Measurements from ENCODE around the gene FCRL1. TPM values are rescaled to one million over a fixed set of nuclear protein-coding genes. Genes with fewer than 3 reads are reported as not detected.

FCRL1 gene
- total RNA-seq, 2 donors from 2014 or later: 1.0 to 22.4 TPM

GRCh38 chr1:157781048-157781447 is 38.9 kb downstream of the FCRL1 start:
- no peak for DNase-seq
- no peak for ATAC-seq
- Mint-ChIP-seq H3K27ac (no peak overlapping the region), H3K36me3 (ENCODE audit: low read depth) (no peaks in the 10 kb centered on the region), H3K4me3 (no peak overlapping the region), H3K4me1 (no peaks in the 10 kb centered on the region), H3K27me3 (peaks cover 11% of the 10 kb centered on the region)
- H3K9me3 ChIP-seq (ENCODE audit: control insufficient read depth, low read length, poor library complexity, severe bottlenecking): no peaks in the 10 kb centered on the region

- H3K27me3 Mint-ChIP-seq: peaks cover 7% of the 10 kb centered on the region
- no peaks in the 10 kb centered on the region for H3K9me3 ChIP-seq (ENCODE audit: control insufficient read depth, low read length, poor library complexity, severe bottlenecking)
- no peak within 1 kb of the TSS for H3K27ac Mint-ChIP-seq
- no peak within 1 kb of the TSS for H3K4me3 Mint-ChIP-seq
- ATAC-seq: no peak
- no peaks in the 10 kb centered on the region for H3K36me3 Mint-ChIP-seq (ENCODE audit: low read depth)
- no peaks in the 10 kb centered on the region for H3K4me1 Mint-ChIP-seq
- DNase-seq: no peak
Observed at GRCh38 chr1:157776971-157777391, 42.9 kb downstream of the FCRL1 start, which contains the start of gene FCRL2. Gene FCRL2 (minus strand): TSS chr1:157777132. CDS start chr1:157777073, 59 bp downstream.

DNA sequence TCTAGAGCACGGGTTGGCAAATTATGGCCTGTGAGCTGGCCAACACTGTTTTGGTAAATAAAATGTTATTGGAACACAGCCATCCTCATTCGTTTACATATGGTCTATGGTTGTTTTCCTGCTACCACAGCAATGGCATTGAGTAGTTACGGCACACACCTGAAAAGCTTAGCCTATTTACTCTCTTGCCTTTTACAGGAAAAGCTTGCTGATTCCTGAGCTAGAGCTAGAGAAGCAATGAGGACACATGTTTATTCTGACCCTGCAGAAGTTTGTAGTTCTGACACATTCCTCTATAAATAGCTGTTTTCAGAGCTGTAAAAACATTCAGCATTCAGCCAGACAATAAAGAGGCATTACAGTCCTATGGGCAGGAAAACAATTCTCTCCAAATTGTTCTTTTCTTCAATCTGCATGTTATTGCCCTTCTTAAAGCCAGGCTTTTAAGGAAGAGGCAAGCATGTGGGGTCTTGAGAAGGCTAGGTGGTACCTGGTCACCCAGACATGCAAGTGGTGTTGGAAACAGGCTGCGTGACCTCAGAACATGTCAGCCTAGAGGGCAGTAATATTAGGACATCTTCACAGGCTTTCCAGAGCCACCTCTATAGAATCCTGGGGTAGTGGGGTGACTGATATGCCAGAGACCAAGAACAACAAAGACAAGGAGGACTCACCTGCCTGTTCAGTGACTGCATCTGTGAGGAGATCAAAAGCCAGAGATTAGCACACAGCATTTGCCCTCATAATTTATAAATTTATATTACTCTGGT is 44.6 kb downstream of the FCRL1 start:
- Mint-ChIP-seq H3K36me3 (ENCODE audit: low read depth) (no peaks in the 10 kb centered on the region), H3K4me1 (no peaks in the 10 kb centered on the region), H3K27me3 (peaks cover 7% of the 10 kb centered on the region), H3K27ac (no peak overlapping the region), H3K4me3 (no peak overlapping the region)
- DNase-seq (no peak), ATAC-seq (no peak)
- H3K9me3 ChIP-seq (ENCODE audit: control insufficient read depth, low read length, poor library complexity, severe bottlenecking): no peaks in the 10 kb centered on the region

GRCh38 chr1:157774412-157774811 is 45.5 kb downstream of the FCRL1 start:
- H3K36me3 Mint-ChIP-seq (ENCODE audit: low read depth): no peaks in the 10 kb centered on the region
- H3K4me1 Mint-ChIP-seq: no peaks in the 10 kb centered on the region
- H3K4me3 Mint-ChIP-seq: no peak overlapping the region
- H3K27me3 Mint-ChIP-seq: peaks cover 11% of the 10 kb centered on the region
- no peaks in the 10 kb centered on the region for H3K9me3 ChIP-seq (ENCODE audit: control insufficient read depth, low read length, poor library complexity, severe bottlenecking)
- DNase-seq: no peak
- no peak for ATAC-seq
- H3K27ac Mint-ChIP-seq: no peak overlapping the region

DNA sequence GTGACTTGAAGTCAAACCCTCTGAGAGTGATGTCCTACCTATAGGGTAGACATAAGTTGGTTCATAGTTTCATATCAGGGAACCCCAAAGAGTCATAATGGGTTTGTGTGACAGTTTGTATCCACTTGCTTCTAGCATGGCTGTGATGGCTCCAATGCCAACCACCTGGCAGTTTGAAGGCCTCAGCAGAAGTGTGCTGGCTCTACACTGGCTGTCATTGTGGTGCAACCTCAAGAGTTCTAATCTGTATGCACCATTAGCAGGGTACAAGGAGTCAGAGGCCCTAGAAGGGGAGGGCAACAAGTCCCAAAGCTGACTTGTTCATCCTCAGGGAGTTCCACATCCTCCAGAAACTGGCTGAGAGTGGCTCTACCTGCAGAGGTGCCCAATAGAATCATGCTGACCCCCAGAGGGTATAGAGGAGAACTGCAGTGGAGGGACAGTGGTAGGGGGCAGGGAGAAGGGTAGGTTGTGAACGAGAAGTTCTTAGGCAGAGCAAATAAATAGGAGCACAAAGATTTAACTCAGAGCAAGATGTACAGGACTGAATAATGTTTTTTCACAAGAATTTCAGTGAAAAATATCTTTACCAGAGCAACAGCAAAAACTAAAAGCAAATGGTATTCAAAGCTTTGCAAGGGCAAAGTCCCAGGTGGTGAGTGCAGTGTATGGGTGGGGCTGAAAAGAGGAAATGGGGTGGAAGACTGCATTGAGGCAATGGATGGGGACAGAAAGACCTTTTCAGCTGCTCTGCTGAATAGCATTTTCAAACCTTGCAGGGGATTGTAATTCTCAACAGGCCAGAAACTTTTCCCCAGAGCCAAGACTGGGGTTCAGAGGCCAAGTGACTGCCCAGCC is 46.2 kb downstream of the FCRL1 start:
- Mint-ChIP-seq H3K4me3 (peak overlapping the region; percentile 43), H3K36me3 (ENCODE audit: low read depth) (no peaks in the 10 kb centered on the region), H3K27ac (no peak overlapping the region), H3K4me1 (no peaks in the 10 kb centered on the region), H3K27me3 (peaks cover 15% of the 10 kb centered on the region)
- DNase-seq (no peak), ATAC-seq (peak; percentile 64)
- no peaks in the 10 kb centered on the region for H3K9me3 ChIP-seq (ENCODE audit: control insufficient read depth, low read length, poor library complexity, severe bottlenecking)

GRCh38 chr1:157771661-157772425 is 48.1 kb downstream of the FCRL1 start:
- no peak overlapping the region for H3K27ac Mint-ChIP-seq
- ATAC-seq (no peak), DNase-seq (no peak)
- no peak overlapping the region for H3K4me3 Mint-ChIP-seq
- H3K4me1 Mint-ChIP-seq: no peaks in the 10 kb centered on the region
- peaks cover 24% of the 10 kb centered on the region for H3K27me3 Mint-ChIP-seq
- H3K9me3 ChIP-seq (ENCODE audit: control insufficient read depth, low read length, poor library complexity, severe bottlenecking): no peaks in the 10 kb centered on the region
- H3K36me3 Mint-ChIP-seq (ENCODE audit: low read depth): no peaks in the 10 kb centered on the region

- DNase-seq (no peak), ATAC-seq (no peak)
- no peaks in the 10 kb centered on the region for H3K4me1 Mint-ChIP-seq
- H3K4me3 Mint-ChIP-seq: no peak overlapping the region
- no peaks in the 10 kb centered on the region for H3K36me3 Mint-ChIP-seq (ENCODE audit: low read depth)
- peaks cover 24% of the 10 kb centered on the region for H3K27me3 Mint-ChIP-seq
- H3K27ac Mint-ChIP-seq: no peak overlapping the region
- H3K9me3 ChIP-seq (ENCODE audit: control insufficient read depth, low read length, poor library complexity, severe bottlenecking): no peaks in the 10 kb centered on the region
Observed at GRCh38 chr1:157770442-157771043, 49.4 kb downstream of the FCRL1 start.

GRCh38 chr1:157766792-157767191 is 53.1 kb downstream of the FCRL1 start:
- H3K36me3 Mint-ChIP-seq (ENCODE audit: low read depth): no peaks in the 10 kb centered on the region
- no peak for ATAC-seq
- no peak overlapping the region for H3K27ac Mint-ChIP-seq
- no peaks in the 10 kb centered on the region for H3K9me3 ChIP-seq (ENCODE audit: control insufficient read depth, low read length, poor library complexity, severe bottlenecking)
- no peak overlapping the region for H3K4me3 Mint-ChIP-seq
- no peak for DNase-seq
- peaks cover 17% of the 10 kb centered on the region for H3K27me3 Mint-ChIP-seq
- no peaks in the 10 kb centered on the region for H3K4me1 Mint-ChIP-seq

- ATAC-seq: no peak
- no peak for DNase-seq
- Mint-ChIP-seq H3K36me3 (ENCODE audit: low read depth) (no peaks in the 10 kb centered on the region), H3K4me1 (no peaks in the 10 kb centered on the region), H3K27me3 (peaks cover 5% of the 10 kb centered on the region), H3K27ac (no peak overlapping the region), H3K4me3 (no peak overlapping the region)
- no peaks in the 10 kb centered on the region for H3K9me3 ChIP-seq (ENCODE audit: control insufficient read depth, low read length, poor library complexity, severe bottlenecking)
Observed at GRCh38 chr1:157758018-157758417, 61.9 kb downstream of the FCRL1 start.

DNA sequence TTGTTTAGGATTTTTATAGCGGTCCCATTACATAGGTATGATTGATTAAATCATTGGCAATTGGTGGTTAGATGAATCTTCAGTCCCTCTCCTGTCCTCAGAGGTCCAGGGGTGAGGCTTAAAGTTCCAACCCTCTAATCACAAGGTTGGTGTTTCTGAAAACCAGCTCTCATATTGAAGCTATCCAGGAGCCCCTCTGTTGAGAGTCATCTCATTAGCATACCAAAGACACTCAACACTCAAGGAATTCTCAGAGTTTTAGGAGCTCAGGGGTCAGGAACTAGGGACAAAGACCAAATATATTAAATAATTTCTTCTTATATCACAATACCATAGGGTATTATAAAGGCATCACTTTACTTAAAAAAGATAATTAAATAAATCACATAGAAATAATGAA is 66.3 kb downstream of the FCRL1 start:
- Mint-ChIP-seq H3K4me1 (no peaks in the 10 kb centered on the region), H3K27ac (no peak overlapping the region), H3K4me3 (no peak overlapping the region), H3K36me3 (ENCODE audit: low read depth) (no peaks in the 10 kb centered on the region), H3K27me3 (peaks cover 27% of the 10 kb centered on the region)
- no peak for DNase-seq
- ATAC-seq: no peak
- H3K9me3 ChIP-seq (ENCODE audit: control insufficient read depth, low read length, poor library complexity, severe bottlenecking): no peaks in the 10 kb centered on the region

DNA sequence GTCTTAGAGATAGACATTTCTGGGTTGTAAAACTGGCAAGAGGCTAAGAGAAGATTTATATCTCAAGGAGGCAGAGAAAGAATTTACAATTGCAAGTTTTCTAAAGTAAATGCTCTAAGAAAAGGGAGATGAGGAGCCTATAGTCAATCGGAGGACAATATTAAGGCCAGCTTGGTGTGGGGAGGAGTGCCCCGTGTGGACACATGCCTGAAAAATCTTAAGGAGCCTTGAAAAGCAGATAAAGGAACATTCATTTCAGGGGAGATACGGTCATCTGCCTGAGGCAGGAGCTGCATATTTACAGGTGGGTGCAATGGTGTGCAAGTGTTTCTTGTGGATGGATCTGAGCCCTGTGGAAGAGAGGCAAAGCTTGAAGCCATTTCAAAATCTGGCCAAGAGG is 68.6 kb downstream of the FCRL1 start:
- no peak overlapping the region for H3K27ac Mint-ChIP-seq
- H3K4me3 Mint-ChIP-seq: no peak overlapping the region
- ATAC-seq: no peak

GRCh38 chr1:157748262-157748817 is 71.6 kb downstream of the FCRL1 start:
- Mint-ChIP-seq H3K36me3 (ENCODE audit: low read depth) (no peaks in the 10 kb centered on the region), H3K4me1 (no peaks in the 10 kb centered on the region), H3K27ac (no peak overlapping the region), H3K27me3 (peaks cover 37% of the 10 kb centered on the region), H3K4me3 (no peak overlapping the region)
- ATAC-seq (no peak), DNase-seq (no peak)
- H3K9me3 ChIP-seq (ENCODE audit: control insufficient read depth, low read length, poor library complexity, severe bottlenecking): no peaks in the 10 kb centered on the region

More for the DNA sequence above, 68.6 kb downstream of the FCRL1 start:
- no peak for DNase-seq
- Mint-ChIP-seq H3K36me3 (ENCODE audit: low read depth) (no peaks in the 10 kb centered on the region), H3K4me1 (no peaks in the 10 kb centered on the region), H3K27me3 (peaks cover 39% of the 10 kb centered on the region)
- H3K9me3 ChIP-seq (ENCODE audit: control insufficient read depth, low read length, poor library complexity, severe bottlenecking): no peaks in the 10 kb centered on the region

Measured in T-helper 17 cell (primary cell).